K562 (cell line): ENCODE results near the gene SLC35G6. TPM values are rescaled to one million over a fixed set of nuclear protein-coding genes. Genes with fewer than 3 reads are reported as not detected.

Experiments used
- ARHGAP35 ChIP-seq: fragments of 450-650 bp; IDR thresholded peaks from 2 replicates; pipeline ENCODE4 v1.6.1; 2018; ENCODE audit not compliant: partially characterized antibody
- ASH1L ChIP-seq: fragments of 450-650 bp; IDR thresholded peaks from 2 replicates; pipeline ENCODE4 v1.6.1; 2018; ENCODE audit warnings: borderline replicate concordance, mild to moderate bottlenecking, low read depth; ENCODE audit not compliant: partially characterized antibody
- DNMT1 ChIP-seq: fragments of 450-650 bp; IDR thresholded peaks from 2 replicates; pipeline ENCODE4 v1.6.1; 2016; ENCODE audit warnings: antibody characterized with exemption, mild to moderate bottlenecking
- HDGF ChIP-seq: fragments of 450-650 bp; IDR thresholded peaks from 2 replicates; pipeline ENCODE4 v1.6.1; 2016
- IFI16 ChIP-seq: fragments of 250-450 bp; sonication (Bioruptor Pico); IDR thresholded peaks from 2 replicates; pipeline ENCODE4 v2.1.2; 2022; ENCODE audit warnings: mild to moderate bottlenecking, inconsistent platforms
- NFE2 ChIP-seq: IDR thresholded peaks from 2 replicates; pipeline ENCODE4 v1.6.1; 2014; ENCODE audit warnings: antibody characterized with exemption, low read depth
- NONO ChIP-seq, 2 experiments: fragments of 200-400 bp in 1 of 2; fragments of 450-650 bp in 1 of 2; formaldehyde crosslinking in 1 of 2; IDR thresholded peaks; 2 replicates each; pipeline ENCODE4 v1.6.1; 2017; ENCODE audit warnings: low read depth in 2 of 2, mild to moderate bottlenecking in 2 of 2, moderate library complexity in 2 of 2, low read length in 1 of 2
- POLR2G ChIP-seq: fragments of 200-400 bp; formaldehyde crosslinking; IDR thresholded peaks from 2 replicates; pipeline ENCODE4 v1.6.1; 2017; ENCODE audit warnings: low read depth, mild to moderate bottlenecking, antibody characterized with exemption, low read length, moderate library complexity
- PPARD ChIP-seq: fragments of 250-450 bp; sonication (Bioruptor Pico); IDR thresholded peaks from 2 replicates; pipeline ENCODE4 v1.8.0; 2022; ENCODE audit warnings: inconsistent platforms, mild to moderate bottlenecking, moderate library complexity
- RAD51 ChIP-seq: fragments of 450-650 bp; IDR thresholded peaks from 2 replicates; pipeline ENCODE4 v1.7.1; 2016; ENCODE audit warnings: low read depth, mild to moderate bottlenecking, borderline replicate concordance
- RBFOX2 ChIP-seq: fragments of 200-400 bp; formaldehyde crosslinking; IDR thresholded peaks from 2 replicates; pipeline ENCODE4 v1.6.1; 2017; ENCODE audit warnings: low read depth, mild to moderate bottlenecking, low read length, moderate library complexity
- RNF2 ChIP-seq: sonication (generic); IDR thresholded peaks from 2 replicates; pipeline ENCODE4 v1.6.1; 2016
- TEAD4 ChIP-seq, 2 experiments: sonication (generic) in 1 of 2; formaldehyde crosslinking in 1 of 2; IDR thresholded peaks; 2 replicates each; pipeline versions ENCODE4 v1.6.1 to v1.8.0; 2012 to 2022; ENCODE audit warnings: borderline replicate concordance in 1 of 2, inconsistent platforms in 1 of 2, low read length in 1 of 2, mild to moderate bottlenecking in 1 of 2, missing genetic modification reagents in 1 of 2
- ZC3H11A ChIP-seq: IDR thresholded peaks from 2 replicates; pipeline ENCODE4 v1.6.1; 2012; ENCODE audit warnings: low read depth, low read length, improper control_type of control experiment
- ZNF444 ChIP-seq: fragments of 250-450 bp; sonication (Bioruptor Pico); IDR thresholded peaks from 2 replicates; pipeline ENCODE4 v1.4.0; 2020; ENCODE audit warnings: mild to moderate bottlenecking, moderate library complexity
- ZNF778 ChIP-seq: fragments of 450-650 bp; formaldehyde crosslinking; IDR thresholded peaks from 2 replicates; pipeline ENCODE4 v1.4.0; 2020; ENCODE audit warnings: mild to moderate bottlenecking, moderate library complexity
- polyA plus RNA-seq, 8 experiments: library from polyadenylated mRNA; depleted of rRNA in 4 of 8; stranded (reverse) in 5 of 8; unstranded in 3 of 8; fragments of >200 nt; fragmentation: Nextera tagmentation in 2 of 8; fragmentation: Illumina TruSeq in 1 of 8; extraction: Ambion mirVana in 2 of 8; extraction: Trizol in 1 of 8; gene quantifications; 2 replicates each; pipeline versions ENCODE4 v1.2.1 to v1.2.3, GENCODE V29; 2011 to 2014; ENCODE audit warnings: inconsistent platforms in 1 of 8, missing spikeins in 1 of 8
- total RNA-seq, 7 experiments: library from RNA; depleted of rRNA in 6 of 7; stranded (reverse); fragments of >200 nt in 6 of 7; fragmentation: Illumina TruSeq in 2 of 7; extraction: Trizol in 2 of 7; gene quantifications; 2 replicates each; pipeline versions ENCODE4 v1.2.1 to v1.2.3, GENCODE V29; 2011 to 2021; ENCODE audit warnings: low replicate concordance in 1 of 7
- TF ChIP-seq, protein P1 (sequence below): fragments of 450-650 bp; IDR thresholded peaks from 2 replicates; pipeline ENCODE4 v1.6.1; 2016; ENCODE audit warnings: low read depth
- TF ChIP-seq, protein P2 (sequence below): IDR thresholded peaks from 3 replicates; pipeline ENCODE4 v1.6.1; 2011; ENCODE audit warnings: borderline replicate concordance, mild to moderate bottlenecking, moderate library complexity; ENCODE audit not compliant: insufficient read length; ENCODE audit errors: extremely low read depth

The SLC35G6 gene
- total and polyA plus RNA-seq, 9 of the 15 experiments (the other 6 are each of a cell fraction or from before 2014, with no cell fraction given) = not detected

DNA sequence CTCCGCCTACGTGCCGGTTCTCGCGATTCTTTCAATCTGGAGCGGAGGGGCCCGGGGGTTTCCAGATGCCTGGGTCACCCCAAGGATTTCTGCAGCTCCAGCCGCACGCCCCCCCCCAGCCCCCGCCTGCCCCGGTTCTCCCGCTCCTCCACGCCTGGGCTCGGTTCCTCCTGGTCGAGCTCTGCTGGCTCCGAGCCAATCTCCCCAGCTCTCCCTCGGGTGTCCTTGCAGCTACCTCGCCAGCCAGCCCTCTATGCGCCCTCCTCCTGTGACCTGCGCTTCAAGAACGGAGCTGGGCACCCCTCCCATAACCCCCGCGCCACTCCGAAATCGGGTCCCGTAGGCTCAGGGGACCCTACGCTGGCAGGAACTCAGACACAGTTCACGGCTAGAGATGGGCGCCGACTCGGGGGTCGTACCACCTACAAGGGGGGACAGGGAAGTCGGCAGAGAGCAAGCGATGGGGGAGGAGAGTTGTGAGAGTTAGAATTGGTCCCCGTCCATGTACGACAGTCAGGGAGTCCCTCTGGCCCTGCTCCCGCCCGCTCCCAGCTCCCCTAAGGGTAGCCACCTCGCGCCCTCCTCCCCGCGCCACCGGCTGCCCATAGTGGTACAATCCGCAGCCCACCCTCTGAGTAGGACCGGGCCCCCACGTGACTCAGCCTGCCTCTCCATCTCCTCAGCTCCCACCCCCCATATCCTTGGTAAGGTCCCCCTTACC lies 41.0 kb upstream of the SLC35G6 start (continued):
- TF ChIP-seq ZNF778 (CRISPR knock-in tag) (no peak), RNF2 (no peak), IFI16 (CRISPR knock-in tag) (no peak), NONO (IDR thresholded peaks at IDR 0.05; ENCODE audit: low read depth in 2 of 2, low read length in 1 of 2) (no peak), ZNF444 (CRISPR knock-in tag) (no peak), RAD51 (peak; percentile 45; the same call in 1 of the 2 replicates), HDGF (no peak), RBFOX2 (0 out of 2 replicates have a peak, but pooled peaks have one; percentile 21), POLR2G (0 out of 2 replicates have a peak, but pooled peaks have one; percentile 40), DNMT1 (no peak), PPARD (CRISPR knock-in tag) (no peak), TEAD4 (IDR thresholded peaks at IDR 0.05; ENCODE audit: low read length) (no peak), TEAD4 (CRISPR knock-in tag; IDR thresholded peaks at IDR 0.05; ENCODE audit: borderline replicate concordance) (no peak), NFE2 (no peak), ASH1L (no peak), ARHGAP35 (no peak), ZC3H11A (no peak)
- TF ChIP-seq, protein P1, sequence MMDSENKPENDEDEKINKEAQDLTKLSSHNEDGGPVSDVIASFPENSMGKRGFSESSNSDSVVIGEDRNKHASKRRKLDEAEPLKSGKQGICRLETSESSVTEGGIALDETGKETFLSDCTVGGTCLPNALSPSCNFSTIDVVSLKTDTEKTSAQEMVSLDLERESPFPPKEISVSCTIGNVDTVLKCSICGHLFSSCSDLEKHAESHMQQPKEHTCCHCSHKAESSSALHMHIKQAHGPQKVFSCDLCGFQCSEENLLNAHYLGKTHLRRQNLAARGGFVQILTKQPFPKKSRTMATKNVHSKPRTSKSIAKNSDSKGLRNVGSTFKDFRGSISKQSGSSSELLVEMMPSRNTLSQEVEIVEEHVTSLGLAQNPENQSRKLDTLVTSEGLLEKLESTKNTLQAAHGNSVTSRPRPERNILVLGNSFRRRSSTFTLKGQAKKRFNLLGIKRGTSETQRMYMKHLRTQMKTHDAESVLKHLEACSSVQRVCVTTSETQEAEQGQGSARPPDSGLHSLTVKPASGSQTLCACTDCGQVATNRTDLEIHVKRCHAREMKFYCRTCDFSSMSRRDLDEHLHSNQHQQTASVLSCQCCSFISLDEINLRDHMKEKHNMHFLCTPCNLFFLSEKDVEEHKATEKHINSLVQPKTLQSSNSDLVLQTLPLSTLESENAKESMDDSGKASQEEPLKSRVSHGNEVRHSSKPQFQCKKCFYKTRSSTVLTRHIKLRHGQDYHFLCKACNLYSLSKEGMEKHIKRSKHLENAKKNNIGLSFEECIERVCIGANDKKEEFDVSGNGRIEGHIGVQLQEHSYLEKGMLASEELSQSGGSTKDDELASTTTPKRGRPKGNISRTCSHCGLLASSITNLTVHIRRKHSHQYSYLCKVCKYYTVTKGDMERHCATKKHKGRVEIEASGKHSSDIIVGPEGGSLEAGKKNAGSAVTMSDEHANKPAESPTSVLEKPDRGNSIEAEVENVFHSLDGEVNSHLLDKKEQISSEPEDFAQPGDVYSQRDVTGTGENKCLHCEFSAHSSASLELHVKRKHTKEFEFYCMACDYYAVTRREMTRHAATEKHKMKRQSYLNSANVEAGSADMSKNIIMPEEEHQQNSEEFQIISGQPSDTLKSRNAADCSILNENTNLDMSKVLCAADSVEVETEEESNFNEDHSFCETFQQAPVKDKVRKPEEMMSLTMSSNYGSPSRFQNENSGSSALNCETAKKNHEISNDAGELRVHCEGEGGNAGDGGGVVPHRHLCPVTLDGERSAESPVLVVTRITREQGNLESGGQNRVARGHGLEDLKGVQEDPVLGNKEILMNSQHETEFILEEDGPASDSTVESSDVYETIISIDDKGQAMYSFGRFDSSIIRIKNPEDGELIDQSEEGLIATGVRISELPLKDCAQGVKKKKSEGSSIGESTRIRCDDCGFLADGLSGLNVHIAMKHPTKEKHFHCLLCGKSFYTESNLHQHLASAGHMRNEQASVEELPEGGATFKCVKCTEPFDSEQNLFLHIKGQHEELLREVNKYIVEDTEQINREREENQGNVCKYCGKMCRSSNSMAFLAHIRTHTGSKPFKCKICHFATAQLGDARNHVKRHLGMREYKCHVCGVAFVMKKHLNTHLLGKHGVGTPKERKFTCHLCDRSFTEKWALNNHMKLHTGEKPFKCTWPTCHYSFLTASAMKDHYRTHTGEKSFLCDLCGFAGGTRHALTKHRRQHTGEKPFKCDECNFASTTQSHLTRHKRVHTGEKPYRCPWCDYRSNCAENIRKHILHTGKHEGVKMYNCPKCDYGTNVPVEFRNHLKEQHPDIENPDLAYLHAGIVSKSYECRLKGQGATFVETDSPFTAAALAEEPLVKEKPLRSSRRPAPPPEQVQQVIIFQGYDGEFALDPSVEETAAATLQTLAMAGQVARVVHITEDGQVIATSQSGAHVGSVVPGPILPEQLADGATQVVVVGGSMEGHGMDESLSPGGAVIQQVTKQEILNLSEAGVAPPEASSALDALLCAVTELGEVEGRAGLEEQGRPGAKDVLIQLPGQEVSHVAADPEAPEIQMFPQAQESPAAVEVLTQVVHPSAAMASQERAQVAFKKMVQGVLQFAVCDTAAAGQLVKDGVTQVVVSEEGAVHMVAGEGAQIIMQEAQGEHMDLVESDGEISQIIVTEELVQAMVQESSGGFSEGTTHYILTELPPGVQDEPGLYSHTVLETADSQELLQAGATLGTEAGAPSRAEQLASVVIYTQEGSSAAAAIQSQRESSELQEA = no peak
- TF ChIP-seq, protein P2, sequence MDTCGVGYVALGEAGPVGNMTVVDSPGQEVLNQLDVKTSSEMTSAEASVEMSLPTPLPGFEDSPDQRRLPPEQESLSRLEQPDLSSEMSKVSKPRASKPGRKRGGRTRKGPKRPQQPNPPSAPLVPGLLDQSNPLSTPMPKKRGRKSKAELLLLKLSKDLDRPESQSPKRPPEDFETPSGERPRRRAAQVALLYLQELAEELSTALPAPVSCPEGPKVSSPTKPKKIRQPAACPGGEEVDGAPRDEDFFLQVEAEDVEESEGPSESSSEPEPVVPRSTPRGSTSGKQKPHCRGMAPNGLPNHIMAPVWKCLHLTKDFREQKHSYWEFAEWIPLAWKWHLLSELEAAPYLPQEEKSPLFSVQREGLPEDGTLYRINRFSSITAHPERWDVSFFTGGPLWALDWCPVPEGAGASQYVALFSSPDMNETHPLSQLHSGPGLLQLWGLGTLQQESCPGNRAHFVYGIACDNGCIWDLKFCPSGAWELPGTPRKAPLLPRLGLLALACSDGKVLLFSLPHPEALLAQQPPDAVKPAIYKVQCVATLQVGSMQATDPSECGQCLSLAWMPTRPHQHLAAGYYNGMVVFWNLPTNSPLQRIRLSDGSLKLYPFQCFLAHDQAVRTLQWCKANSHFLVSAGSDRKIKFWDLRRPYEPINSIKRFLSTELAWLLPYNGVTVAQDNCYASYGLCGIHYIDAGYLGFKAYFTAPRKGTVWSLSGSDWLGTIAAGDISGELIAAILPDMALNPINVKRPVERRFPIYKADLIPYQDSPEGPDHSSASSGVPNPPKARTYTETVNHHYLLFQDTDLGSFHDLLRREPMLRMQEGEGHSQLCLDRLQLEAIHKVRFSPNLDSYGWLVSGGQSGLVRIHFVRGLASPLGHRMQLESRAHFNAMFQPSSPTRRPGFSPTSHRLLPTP = no peak
